Ovary (tissue), 3 donors: ENCODE data around the gene ADAMTS6.

Experiments
- EP300 ChIP-seq: sonication (generic); formaldehyde crosslinking; IDR thresholded peaks from one replicate; pipeline ENCODE4 v1.6.1; 2017; ENCODE audit warnings: antibody characterized with exemption
- POLR2A ChIP-seq: fragments of 450-650 bp; IDR thresholded peaks from one replicate; pipeline ENCODE4 v1.6.1; 2017; ENCODE audit warnings: antibody characterized with exemption, mild to moderate bottlenecking, moderate library complexity
- TF ChIP-seq, protein P1 (sequence below), 3 donors: fragments of 450-650 bp in 2 of 3; fragments of 200-600 bp in 1 of 3; IDR thresholded peaks; one replicate each; pipeline versions ENCODE4 v1.5.1 to v1.8.0; 2016 to 2022; ENCODE audit warnings: antibody characterized with exemption in 3 of 3, mild to moderate bottlenecking in 1 of 3
- donor health status: DM: no; HTN: no; CAD: no.

DNA sequence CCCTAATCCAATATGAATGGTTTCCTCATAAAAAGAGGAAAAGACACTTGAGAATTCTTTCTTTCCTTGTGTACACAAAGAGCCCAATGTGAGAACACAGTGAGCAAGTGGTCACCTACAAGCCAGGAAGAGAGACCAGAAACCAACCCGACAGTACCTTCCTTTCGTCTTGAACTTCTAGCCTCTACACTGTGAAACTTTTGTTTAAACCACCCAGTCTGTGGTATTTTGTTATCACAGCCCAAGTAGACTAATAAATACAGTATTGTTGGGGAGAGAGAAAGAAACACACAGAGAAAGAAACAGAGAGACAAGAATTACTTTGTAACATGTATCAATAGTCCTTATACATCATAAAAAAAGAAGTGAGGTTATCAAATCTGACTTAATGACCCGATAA, 44.0 kb upstream of the ADAMTS6 start:
- TF ChIP-seq, protein P1, sequence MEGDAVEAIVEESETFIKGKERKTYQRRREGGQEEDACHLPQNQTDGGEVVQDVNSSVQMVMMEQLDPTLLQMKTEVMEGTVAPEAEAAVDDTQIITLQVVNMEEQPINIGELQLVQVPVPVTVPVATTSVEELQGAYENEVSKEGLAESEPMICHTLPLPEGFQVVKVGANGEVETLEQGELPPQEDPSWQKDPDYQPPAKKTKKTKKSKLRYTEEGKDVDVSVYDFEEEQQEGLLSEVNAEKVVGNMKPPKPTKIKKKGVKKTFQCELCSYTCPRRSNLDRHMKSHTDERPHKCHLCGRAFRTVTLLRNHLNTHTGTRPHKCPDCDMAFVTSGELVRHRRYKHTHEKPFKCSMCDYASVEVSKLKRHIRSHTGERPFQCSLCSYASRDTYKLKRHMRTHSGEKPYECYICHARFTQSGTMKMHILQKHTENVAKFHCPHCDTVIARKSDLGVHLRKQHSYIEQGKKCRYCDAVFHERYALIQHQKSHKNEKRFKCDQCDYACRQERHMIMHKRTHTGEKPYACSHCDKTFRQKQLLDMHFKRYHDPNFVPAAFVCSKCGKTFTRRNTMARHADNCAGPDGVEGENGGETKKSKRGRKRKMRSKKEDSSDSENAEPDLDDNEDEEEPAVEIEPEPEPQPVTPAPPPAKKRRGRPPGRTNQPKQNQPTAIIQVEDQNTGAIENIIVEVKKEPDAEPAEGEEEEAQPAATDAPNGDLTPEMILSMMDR (IDR thresholded peaks at IDR 0.05): no peak
- TF ChIP-seq POLR2A (no peak), EP300 (no peak)
